Fibroblast of gingiva (primary cell): Measurements from ENCODE around the gene CRADD.

Experiments used
- DNase-seq: peaks from one replicate; pipeline ENCODE4 v3.0.0-alpha.2; 2011; ENCODE audit warnings: low read depth

CRADD gene

DNA sequence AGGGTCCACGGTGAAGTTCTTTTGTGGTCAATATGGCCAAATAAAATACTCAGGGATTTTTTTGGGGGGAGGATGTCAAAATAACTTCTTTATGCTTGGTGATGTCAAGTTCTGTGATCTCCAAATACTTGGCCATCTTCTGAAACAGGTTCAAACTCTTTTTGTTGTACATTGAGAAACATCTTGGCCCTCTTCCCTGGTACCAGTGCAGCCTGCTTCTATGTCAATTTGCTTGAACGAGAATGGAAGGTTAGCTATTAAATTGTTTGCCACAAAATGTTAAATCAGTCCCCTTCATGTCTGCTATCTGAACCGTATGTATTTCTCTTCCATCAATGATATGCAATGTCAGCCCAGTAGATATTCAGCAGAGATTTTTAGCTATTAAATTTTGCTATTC lies 6.1 kb upstream of the CRADD start:
- DNase-seq, result no peak

DNA sequence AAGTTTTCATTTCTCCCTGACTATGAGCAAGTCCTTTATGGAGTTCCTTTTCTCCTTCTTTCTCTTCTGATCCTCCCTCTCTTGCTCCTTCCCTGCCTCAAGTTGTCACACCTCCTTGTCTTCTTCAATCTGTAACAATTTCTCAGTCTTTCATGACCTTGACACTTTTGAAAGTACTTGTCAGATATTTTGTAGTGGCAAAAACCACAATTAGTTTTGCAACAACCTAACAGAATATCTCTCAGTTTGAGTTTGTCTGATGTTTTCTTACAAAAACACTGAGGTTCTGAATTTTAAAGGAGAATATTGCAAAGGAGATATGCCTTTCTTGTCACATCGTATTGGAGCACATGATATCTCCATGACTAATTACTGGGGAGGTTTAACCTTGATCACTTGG lies 4.1 kb upstream of the CRADD start:
- DNase-seq, result no peak

DNA sequence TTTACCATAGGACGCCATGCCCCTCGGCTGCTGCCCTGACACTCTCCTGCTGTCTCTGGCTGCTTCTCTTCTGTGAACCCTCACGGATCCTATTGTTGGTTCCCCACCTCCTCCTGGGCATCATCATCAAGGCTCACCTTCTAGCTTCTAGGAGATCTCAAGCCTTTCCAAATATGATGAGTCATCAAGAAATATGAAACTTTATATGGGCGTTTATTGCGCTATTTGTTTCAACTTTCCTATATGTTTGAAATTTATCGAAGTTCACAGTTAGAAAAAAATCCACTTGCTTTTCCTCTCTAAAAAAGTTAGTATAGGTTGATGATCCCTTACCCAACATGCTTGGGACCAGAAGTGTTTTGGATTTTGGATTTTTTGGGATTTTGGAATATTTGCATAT lies 2.8 kb upstream of the CRADD start:
- no peak for DNase-seq

DNA sequence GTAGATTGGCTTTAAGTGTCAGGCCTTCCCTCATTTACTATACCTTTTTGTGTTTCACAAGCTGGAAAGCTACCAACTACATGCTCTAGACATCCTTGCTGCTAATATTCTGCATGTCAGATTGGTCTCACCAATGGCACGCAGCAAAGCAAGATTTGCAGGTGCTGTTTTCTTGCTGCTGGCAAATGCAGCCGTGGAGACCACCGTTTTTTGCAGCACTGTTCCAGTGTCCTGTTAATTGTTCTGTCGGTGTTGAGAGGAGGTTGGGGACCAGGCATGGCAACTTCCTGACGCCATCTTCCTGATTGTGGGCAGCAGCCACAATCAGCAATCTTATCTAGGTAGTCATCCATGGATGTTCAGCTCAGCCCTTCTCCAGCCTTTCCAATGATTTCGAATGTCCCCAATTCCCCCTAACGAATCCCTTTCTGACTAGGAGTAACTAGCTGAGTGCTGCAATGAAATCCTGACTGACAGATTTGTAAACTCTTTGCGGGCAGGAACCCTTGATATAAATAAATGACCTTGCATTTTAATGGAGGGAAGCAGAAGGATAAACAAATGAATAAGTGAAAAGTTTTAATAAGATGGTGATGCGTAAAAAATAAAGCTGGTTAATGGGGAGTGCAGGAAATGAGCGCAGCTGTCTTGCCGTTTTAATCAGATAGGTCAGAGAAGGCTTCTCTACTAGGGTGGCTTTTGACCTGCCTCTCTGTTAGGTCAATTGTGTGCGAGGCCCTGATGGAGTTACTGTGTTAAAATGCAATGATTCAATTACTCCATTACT lies 574 bp upstream of the CRADD start:
- DNase-seq, result no peak

DNA sequence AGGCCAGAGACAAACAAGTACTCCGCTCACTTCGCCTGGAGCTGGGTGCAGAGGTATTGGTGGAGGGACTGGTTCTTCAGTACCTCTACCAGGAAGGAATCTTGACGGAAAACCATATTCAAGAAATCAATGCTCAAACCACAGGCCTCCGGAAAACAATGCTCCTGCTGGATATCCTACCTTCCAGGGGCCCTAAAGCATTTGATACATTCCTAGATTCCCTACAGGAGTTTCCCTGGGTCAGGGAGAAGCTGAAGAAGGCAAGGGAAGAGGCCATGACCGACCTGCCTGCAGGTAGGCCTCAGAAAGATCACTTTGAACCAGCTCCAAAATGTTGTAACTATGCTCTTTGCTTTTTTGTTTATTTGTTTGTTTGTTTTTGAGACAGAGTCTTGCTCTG lies 1.6 kb downstream of the CRADD start:
- no peak for DNase-seq

DNA sequence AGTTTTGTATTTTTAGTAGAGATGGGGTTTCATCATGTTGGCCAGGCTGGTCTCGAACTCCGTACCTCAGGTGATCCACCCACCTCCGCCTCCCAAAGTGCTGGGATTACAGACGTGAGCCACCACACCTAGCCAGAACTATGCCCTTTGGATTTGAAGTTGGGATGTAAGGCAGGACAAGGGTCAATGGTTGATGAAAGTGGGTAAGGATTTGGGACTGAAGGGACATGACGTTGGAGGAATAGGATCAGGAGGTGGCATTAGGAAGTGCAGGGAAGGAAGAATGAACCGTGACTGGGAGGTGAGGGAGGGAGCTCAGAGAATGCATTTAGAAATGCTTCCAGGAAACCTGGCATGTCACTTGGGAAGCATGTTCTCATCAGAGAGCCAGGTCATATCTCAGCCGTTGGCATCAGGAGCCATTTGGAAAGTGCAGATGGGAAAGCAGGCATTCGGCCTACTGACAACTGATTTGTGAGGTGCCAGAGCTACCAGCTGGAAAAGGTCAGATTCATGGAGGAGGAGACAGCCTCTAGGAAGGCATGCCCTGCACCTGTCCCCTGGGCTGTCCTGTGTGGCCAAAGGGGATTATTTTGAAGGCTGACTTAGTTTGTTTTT lies 2.2 kb downstream of the CRADD start:
- DNase-seq, result no peak

DNA sequence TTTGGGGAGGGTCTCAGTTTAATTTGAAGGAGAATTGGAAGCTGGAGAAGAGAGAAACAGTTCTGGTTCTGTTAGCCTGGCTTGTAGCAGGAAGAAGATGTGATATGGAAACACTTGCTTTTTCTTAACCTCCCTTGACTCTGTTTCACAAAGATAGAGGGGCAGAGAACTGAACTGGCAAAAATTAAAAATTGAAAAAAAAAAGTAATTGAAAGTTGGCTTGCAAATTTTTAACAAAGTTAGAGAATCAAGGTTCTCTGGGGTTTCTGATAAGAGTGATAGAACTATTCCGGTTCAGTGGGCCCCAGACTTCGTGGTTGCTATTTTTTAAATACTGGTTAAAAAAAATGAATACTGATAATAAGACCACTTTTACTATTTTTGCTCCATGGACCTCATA lies 2.8 kb downstream of the CRADD start:
- no peak for DNase-seq

DNA sequence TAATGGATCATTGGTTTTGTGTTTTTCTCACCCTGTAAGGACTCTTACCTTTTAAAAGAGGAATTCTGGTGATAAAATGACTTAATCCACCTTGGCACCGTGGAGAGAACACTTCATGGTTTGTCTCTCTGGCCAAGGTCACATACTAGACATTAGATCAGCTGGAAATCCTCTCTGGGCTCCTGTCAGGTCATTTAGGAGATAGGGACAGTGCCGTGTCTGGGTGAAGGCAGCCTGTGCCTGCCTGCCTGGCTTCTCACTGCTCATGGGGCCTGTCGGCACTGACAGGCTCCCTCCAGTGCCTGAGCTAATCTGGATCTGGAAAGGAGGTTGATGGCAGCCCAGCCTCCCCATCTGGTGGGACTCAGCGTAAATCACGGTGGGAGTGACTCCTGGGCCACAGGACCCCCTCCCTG lies 5.7 kb downstream of the CRADD start:
- no peak for DNase-seq

DNA sequence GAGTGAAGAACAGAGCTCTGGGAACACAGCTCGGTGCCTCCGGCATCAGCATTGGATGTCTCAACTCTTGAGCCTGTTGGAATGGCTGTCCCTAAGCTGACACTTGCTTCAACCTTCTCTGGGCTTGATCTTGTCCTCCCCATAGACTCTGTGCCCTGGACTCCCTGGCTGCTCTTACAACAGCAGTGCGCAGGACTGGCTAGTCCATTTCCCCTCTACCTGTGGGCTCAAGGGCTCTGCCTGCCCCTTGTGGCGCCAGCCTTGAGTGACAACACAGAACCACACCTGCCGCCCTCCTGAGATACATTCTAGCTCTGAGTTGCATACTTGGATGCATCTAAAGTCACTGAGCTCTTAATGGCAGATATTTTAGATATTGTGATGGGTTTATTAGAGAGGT lies 6.2 kb downstream of the CRADD start:
- DNase-seq, result no peak

DNA sequence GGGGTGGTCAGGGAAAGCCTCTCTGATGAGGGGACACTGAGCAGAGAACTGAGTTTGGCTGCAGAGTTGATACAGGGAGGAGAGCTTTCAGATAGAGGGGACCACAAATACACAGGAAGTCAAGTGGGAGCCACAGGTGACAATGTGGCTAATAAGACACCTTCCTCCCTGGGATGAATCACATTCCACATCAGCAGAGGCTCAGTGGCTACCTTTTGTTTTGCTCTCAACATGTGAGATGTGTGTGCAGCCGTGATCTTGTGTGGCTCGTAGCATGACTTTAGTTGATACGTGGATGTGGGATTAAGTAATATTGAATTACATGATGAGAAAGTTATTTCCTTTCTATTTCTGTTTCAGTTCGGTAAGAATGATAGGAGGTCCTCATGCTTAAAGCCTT lies 7.5 kb downstream of the CRADD start:
- DNase-seq, result no peak

DNA sequence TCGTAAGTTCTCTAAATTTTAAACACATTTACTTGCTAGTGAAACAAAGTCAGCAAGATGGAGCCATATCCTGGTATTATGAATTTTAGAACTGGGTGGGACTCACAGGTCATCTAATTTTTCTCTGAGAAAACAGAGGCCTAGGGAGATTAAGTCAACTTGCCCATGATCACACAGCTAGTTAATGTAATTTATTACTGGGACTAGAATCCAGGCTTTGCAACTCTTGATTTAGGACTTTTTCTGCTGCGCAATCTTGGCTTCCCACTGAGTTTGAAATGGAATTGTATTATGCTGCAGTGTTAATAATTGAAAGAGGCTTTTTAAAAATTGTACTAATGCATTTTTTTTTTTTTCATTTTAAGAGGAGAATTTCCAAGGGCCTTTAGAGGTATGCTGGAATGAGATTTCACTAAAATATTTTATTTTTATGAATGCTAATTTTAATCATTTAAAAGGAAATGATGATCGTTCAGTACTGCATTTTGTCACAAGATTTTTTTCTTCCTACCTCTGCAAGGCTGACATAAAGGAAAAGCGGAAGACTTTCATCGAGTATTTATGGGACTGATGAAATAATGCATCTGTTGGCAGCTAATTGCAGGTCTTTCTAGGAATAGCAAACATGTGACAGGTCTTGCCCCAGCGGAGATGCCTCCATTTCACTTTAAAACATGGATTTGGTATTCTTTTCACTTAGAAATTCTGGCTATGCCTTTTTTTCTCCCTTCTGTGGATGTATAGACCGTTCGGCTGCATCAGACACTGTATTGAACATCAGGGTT lies 9.6 kb downstream of the CRADD start:
- DNase-seq, result no peak

DNA sequence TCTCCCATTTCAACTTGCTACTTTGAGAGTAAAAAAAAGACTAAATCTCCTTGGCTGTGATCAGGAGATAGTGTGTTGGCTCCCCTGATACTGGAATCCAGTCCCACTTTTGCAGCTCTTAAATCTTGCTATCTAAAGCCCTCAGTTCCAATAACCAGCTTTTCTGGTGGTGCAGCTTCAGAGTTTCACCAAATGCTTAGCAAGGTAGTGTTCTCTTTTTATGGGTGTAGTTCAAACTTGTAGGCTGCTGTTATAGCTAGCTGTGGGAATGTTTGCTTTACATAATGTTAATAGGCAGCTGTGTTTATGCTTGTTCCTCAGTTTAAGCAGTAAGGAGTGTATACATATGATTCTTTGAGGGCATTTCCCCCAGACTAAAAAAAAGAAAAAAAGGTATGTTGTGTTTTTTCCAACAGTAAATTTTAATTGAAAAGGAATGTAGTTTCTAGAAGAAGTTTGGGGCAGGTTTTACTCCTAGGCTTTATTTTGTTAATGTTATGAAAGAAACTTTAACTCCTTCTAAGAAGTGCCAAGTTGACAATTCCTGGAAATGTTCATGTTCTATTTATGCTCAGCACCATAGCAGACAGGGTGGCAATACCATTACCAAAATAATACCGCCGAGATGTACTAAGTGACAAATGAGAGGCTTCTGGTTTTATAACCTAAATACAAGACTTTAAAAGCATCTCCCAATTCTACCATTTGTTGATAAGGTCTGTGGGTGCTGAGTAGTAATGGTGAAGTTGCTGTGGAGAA lies 12.1 kb downstream of the CRADD start:
- no peak for DNase-seq

DNA sequence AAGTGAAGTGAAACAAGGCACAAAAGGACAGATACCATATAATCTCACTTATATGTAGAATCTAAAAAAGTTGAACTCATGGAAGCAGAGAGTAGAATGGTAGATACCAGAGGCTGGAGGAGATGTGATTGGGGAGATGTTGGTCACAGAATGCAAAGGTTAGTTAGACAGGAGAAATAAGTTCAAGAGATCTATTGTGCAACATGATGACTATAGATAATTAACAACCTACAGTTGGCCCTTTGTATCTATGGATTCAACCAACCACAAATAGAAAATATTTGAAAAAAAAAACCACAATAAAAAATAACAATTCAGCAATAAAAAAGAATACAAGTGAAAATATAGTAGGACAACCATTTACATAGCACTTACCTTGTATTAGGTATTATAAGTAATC lies 19.3 kb downstream of the CRADD start:
- DNase-seq, result no peak

DNA sequence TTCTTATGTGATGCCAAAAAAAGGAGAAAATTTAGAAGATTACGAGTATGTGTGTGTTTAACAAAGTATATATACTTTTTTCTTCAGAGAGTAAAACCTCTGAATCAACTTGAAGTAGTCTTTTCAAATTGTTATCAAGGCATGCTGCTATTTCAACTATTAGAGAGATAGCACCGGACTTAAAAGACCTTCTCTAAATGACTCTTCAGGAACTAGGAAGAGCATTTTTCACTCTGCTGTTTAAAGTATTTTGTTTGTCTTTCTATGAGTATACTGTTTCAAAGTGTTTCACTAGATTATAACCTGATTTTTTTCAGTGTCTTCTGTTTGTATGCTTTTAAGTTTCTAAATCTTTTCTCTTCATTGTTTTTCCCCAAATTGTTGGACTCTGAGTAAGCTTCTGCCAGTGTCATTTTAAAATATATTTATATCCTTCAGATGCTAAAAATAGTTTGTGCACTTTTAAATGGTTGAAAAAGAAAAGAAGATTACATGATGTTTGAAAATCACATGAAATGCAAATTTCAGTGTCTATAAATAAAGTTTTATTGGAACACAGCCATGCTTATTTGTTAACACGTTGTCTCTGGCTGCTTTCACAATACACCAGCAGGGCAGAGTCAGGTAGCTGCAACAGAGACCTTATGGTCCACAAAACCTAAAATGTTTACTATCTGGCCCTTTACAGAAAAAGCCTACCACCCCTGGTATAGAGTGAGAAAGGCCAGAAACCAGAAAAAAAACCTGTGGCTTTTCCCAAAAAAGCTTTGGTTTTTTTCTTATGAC lies 21.3 kb downstream of the CRADD start:
- DNase-seq, result peak; percentile 43

DNA sequence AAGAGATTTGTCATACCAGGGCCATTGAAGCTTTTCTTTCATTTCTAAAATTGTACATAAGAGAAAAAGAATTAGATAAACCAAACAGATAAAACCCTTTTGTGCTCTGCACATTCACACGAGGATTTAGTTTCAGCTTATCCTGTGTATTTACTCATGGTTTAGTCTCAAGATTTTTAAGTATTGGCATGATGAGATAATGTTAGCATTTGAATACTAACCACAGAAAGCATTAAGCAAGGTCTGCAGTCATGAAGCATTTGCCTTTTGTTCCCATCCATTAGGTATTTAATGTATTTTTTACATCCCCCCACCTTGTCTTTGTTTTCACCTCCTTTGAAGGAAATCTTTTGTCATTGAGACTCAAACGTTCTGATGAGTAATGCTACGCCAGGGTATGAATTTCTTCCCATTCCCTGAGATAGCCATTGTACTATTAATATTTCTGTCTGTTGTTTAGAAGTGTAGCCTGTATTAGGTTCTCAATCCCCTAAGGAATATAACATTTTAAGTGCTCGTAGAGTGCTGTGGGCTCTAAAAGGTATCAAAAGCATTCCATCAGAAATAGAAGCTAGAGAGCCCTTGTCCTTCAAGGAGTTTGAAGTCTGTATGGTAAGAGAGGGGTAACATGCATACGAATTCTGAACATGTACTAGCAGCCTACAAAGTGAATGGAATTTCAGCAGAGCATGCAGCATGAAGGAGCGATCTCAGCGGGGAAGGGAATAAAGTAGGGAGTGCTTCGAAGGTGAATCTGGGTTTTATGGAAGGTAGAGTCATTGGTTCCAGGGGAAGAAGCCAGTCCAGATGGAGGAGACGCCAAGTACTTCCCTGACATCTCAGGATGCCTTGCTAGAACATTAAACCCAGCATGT lies 22.3 kb downstream of the CRADD start:
- DNase-seq, result peak; percentile 60

DNA sequence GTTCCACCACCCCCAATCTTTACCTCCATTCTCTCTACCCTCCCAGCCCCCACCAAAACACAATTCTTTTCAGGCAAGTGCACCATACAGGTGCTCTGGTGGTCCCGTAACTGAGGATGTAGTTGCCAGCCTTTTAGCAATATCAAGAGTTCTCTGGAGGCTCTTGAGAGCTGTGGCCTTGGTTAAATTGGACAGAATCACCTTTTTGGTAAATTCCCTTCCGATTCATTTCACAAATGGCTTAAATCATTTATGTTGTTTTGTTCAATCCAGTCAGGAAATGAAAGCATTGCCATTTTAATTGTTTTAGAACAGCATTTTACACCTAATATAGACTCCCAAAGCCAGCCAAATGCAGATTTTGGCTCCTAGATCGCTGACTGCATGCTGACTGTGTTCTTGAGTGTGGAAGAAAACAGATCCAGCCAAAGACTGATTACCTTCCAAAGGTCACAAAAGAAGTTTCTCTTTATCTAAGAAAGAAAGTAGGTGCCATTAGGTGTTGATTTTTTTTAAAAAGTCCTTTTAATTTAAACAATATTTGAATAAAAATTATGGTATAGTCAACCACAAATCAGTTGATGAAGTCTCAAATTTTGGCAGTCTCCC lies 25.6 kb downstream of the CRADD start:
- DNase-seq, result no peak

DNA sequence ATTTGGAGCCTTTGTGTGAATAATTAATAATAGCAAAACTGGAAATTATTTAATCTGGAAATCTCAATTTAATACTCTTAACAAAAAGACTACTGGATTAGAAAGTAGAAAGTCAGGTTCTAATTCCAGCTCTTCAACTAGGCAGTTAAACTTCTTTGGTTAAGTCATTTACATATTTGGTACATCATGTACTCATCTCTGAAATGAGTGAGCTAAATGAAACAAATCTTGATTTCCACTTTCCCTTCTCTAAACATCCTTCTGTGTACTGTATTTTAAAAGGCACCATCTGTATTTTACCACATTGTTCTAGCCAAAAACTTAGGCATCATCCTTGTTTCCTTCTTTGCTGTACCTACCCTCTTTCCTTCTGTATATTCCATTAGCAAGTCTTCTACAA lies 26.9 kb downstream of the CRADD start:
- DNase-seq, result peak; percentile 53

DNA sequence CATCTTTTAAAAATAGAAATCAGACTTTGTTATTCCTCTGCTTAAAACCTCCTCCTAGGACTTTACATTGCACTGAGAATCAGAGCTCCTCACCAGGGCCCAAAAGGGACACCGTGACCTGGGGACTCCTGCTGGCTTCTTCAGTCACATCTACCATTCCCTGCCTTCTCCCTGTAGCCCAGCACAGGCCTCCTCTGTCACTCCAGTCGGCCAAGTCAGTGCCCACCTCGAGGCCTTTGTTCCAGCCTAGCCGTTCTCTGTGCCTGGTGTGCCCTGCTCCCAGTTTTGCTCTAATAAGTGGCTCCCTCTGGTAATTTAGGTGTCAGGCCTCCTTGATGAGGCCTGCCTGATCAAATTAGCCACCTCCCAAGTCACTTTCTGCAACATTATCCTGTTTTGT lies 27.4 kb downstream of the CRADD start:
- DNase-seq, result no peak

DNA sequence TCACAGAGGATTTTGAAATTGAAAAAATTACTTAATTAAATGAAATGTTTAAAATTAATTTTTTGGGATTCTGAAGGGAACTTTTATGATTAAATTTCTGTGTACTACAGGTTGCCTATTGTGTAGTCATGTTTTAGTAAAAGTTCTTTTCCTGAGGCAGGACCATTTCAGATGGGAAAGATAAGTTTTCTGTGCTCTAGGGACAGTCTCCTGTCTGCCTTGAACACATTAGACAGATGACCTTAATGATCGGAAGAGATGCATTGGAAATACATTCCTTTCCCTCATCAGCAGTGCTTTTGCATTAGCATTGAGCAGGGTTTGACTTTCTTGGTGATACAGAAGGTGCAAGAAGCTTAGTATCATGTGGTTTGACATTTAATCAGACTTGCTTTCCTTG lies 28.1 kb downstream of the CRADD start:
- no peak for DNase-seq

DNA sequence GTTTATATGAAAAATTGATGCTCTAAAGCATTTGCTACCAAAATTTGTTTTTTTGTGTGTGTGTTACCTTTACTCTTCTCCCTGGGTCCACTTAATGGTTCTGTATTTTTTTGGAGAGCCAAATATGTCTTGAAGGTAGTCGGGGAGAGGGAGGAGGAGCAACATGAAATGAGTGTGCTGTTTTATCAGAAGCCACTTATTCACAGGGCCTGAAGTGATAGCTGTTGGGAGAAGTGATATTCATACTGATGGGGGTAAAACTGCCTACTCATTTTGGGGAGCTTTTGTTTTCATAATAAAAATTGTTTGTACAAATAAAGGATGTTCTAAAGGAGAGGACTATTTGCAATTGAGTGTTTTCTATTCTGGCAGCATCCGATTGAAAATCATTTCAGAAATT lies 29.2 kb downstream of the CRADD start:
- DNase-seq, result no peak
